Activated CD4-positive, alpha-beta memory T cell treated with anti-CD3 and anti-CD28 coated beads for 36 hours (primary cell): ENCODE data around the gene FBXL13. TPM values are rescaled to one million over a fixed set of nuclear protein-coding genes. Genes with fewer than 3 reads are reported as not detected.
"Not testable (repeated sequence)": the region's sequence is repeated elsewhere in the genome, so short reads cannot be mapped to it uniquely, and the experiment has no call there.

ENCODE experiments used
- CTCF ChIA-PET: fragments of 350-600 bp; sonication (Branson Sonifier 250); formaldehyde crosslinking; loops from one replicate; lab custom pipeline; 2021; ENCODE audit warnings: antibody characterized with exemption, inconsistent platforms; lab: Charles Lee
- POLR2A ChIA-PET: fragments of 350-600 bp; sonication (Branson Sonifier 250); formaldehyde crosslinking; loops from one replicate; lab custom pipeline; 2021; ENCODE audit warnings: antibody characterized with exemption; lab: Charles Lee
- DNase-seq: peaks from one replicate; pipeline ENCODE4 v3.0.0-alpha.2; 2020
- H3K27ac Mint-ChIP-seq: one replicate; pipeline ENCODE4 v1.8.0; 2021; ENCODE audit warnings: mixed read lengths
- H3K27me3 Mint-ChIP-seq: one replicate; pipeline ENCODE4 v1.8.0; 2021; ENCODE audit warnings: mixed read lengths
- H3K36me3 Mint-ChIP-seq: one replicate; pipeline ENCODE4 v1.8.0; 2021; ENCODE audit warnings: mixed read lengths
- H3K4me1 Mint-ChIP-seq: one replicate; pipeline ENCODE4 v1.8.0; 2021; ENCODE audit warnings: low read depth, mixed read lengths
- H3K4me3 Mint-ChIP-seq: one replicate; pipeline ENCODE4 v1.8.0; 2021; ENCODE audit warnings: mild to moderate bottlenecking, mixed read lengths
- H3K9me3 Mint-ChIP-seq: one replicate; pipeline ENCODE4 v1.8.0; 2021; ENCODE audit warnings: mixed read lengths
- intact Hi-C: fragments of 100-400 bp; cut with micrococcal nuclease; formaldehyde crosslinking; loops from one replicate; pipeline ENCODE4 v1.15.1; 2023
- total RNA-seq, 2 experiments: library from RNA; stranded (reverse); gene quantifications; one replicate each; pipeline ENCODE4 v1.2.3, GENCODE V29; 2021

The FBXL13 gene
- total RNA-seq, 2 experiments from 2014 or later = 0.45 to 0.63 TPM

DNA sequence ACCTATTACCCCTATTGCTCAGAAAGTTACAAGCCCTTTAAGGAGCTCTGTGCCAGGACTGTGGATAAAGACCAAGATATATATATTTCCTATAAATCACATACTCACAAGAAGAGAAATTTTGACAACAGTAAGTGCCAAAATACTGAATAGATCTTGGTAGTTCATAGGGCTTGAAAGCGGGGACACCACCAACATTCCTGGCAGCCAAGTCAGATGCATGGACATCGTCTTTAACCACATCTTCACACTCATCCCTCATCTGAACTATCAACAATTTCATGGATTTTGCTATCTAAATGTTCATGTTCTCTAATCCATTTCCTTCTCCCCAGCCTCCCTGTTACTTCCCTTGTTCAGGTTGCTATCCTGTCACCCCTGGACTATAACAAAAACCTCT is 229.2 kb downstream of the FBXL13 start:
- DNase-seq = no peak
- CTCF ChIA-PET = no interaction called here

DNA sequence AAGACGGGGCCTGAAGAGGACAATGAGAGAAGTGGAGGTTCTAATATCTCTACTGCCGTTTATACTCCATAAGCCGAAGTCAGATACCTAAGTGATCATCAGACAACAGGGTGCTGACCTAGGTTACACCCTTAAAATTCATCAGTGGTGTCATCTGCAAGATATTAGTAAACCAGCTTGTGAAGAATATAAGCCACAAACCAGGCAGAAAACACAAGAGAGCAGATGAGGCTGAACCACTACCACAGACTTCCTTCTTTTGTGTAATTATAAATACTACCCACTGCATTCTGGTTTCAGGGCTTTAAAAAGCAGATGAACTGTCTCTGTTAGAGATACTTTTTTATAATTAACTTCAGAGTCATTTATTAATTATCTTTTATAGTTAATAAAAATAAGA is 230.7 kb downstream of the FBXL13 start:
- Mint-ChIP-seq H3K4me1 (no peaks in the 10 kb centered on the region), H3K9me3 (no peaks in the 10 kb centered on the region), H3K27me3 (no peaks in the 10 kb centered on the region), H3K27ac (no peak overlapping the region), H3K36me3 (peaks cover 5% of the 10 kb centered on the region), H3K4me3 (no peak overlapping the region)
- DNase-seq = no peak
- ChIA-PET POLR2A (no interaction called here), CTCF (no interaction called here)
- intact Hi-C loops = no loop called here

More for the DNA sequence above, 229.2 kb downstream of the FBXL13 start:
- H3K4me1 Mint-ChIP-seq = no peaks in the 10 kb centered on the region
- POLR2A ChIA-PET = no interaction called here
- intact Hi-C loops = no loop called here
- H3K27me3 Mint-ChIP-seq = no peaks in the 10 kb centered on the region
- no peak overlapping the region for H3K27ac Mint-ChIP-seq
- peaks cover 6% of the 10 kb centered on the region for H3K36me3 Mint-ChIP-seq
- no peak overlapping the region for H3K4me3 Mint-ChIP-seq
- H3K9me3 Mint-ChIP-seq = no peaks in the 10 kb centered on the region

DNA sequence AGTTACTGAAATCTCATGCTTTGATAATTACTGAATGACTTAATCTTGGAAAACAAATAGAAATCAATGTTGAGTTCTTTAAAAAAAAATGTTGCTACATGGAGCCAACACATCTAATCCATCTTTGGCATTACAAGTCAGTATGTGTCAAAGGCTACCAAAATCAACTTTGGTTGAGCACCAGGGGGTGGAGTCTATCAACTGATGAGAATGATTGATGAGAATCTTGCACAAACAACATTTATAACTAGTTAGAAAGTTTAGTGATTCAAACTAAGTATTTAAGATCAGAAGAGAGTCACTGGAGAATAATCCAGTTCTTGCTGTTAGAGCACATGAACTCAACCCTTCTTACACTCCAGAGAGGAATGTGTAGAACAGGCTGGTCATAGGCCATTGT is 232.3 kb downstream of the FBXL13 start:
- Mint-ChIP-seq H3K9me3 (no peaks in the 10 kb centered on the region), H3K27ac (no peak overlapping the region), H3K36me3 (peaks cover 9% of the 10 kb centered on the region), H3K4me3 (no peak overlapping the region), H3K27me3 (no peaks in the 10 kb centered on the region), H3K4me1 (no peaks in the 10 kb centered on the region)
- ChIA-PET POLR2A (no interaction called here), CTCF (no interaction called here)
- no peak for DNase-seq
- intact Hi-C loops = no loop called here

DNA sequence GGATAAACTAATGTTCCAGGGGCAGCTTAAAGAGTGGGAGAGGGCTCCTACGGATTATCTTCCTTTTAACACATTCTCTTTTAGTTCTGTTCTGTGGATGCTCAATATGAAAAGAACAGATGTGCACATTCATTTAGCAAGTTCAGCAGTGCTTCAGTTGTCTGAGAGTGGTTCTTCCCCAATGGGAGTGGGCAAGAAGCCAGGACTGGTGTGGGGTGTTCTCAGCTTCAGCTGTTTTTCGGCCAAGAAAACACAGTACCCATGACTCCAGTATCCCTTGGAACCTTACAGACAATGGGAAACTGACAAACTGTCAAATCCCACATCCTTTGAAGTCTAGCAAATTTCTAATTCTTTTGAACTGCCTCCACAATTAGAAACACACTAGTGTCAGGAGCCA is 233.3 kb downstream of the FBXL13 start:
- no peaks in the 10 kb centered on the region for H3K27me3 Mint-ChIP-seq
- no peak overlapping the region for H3K4me3 Mint-ChIP-seq
- POLR2A ChIA-PET = no interaction called here

DNA sequence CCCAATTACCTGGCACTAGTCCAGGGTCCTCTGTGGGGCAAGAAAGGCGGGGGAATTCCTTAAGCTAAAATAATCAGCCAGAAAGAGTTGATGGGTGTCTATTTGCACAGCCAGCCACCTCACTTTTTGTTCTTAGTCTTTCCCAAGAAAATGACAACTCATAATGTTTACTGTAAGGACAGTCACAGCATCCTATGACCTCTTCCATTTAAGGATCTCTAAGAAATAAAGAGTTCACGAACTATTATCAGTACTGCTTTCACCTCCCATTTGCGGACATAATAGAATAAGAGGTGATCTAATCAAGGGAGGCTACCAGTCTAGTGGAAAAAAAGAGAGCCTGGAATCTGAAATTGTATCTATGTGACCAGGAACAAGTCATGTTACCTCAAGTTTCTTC is 234.2 kb downstream of the FBXL13 start:
- ChIA-PET CTCF (interaction anchor here (0.6 kb wide), 1 partner anchor 94 kb away, joined by 3 read pairs; no protein-coding TSS in a partner anchor), POLR2A (no interaction called here)
- H3K4me1 Mint-ChIP-seq = no peaks in the 10 kb centered on the region

More for the DNA sequence above, 233.3 kb downstream of the FBXL13 start:
- H3K4me1 Mint-ChIP-seq = no peaks in the 10 kb centered on the region
- H3K36me3 Mint-ChIP-seq = peaks cover 13% of the 10 kb centered on the region
- CTCF ChIA-PET = no interaction called here
- no peak overlapping the region for H3K27ac Mint-ChIP-seq
- DNase-seq = no peak
- no peaks in the 10 kb centered on the region for H3K9me3 Mint-ChIP-seq
- intact Hi-C loops = no loop called here

DNA sequence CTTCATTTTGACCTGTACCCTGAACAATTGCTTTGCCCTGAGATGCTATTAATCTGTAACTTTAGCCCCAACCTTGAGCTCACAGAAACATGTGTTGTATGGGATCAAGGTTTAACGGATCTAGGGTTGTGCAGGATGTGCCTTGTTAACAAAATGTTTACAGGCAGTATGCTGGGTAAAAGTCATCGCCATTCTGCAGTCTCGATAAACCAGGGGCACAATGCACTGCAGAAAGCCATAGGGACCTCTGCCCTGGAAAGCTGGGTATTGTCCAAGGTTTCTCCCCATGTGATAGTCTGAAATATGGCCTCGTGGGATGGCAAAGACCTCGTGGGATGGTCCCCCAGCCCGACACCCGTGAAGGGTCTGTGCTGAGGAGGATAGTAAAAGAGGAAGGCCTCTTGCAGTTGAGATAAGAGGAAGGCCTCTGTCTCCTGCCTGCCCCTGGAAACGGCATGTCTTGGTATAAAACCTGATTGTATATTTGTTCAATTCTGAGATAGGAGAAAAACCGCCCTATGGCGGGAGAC is 236.0 kb downstream of the FBXL13 start:
- H3K4me1 Mint-ChIP-seq, POLR2A ChIA-PET, H3K27ac Mint-ChIP-seq, H3K4me3 Mint-ChIP-seq, intact Hi-C loops, H3K9me3 Mint-ChIP-seq, CTCF ChIA-PET, DNase-seq, H3K27me3 Mint-ChIP-seq: not testable (repeated sequence)
- H3K36me3 Mint-ChIP-seq = peaks cover 16% of the 10 kb centered on the region

More for the DNA sequence above, 234.2 kb downstream of the FBXL13 start:
- Mint-ChIP-seq H3K36me3 (peaks cover 13% of the 10 kb centered on the region), H3K9me3 (no peaks in the 10 kb centered on the region), H3K4me3 (no peak overlapping the region), H3K27ac (no peak overlapping the region), H3K27me3 (no peaks in the 10 kb centered on the region)
- intact Hi-C loops = no loop called here
- no peak for DNase-seq

DNA sequence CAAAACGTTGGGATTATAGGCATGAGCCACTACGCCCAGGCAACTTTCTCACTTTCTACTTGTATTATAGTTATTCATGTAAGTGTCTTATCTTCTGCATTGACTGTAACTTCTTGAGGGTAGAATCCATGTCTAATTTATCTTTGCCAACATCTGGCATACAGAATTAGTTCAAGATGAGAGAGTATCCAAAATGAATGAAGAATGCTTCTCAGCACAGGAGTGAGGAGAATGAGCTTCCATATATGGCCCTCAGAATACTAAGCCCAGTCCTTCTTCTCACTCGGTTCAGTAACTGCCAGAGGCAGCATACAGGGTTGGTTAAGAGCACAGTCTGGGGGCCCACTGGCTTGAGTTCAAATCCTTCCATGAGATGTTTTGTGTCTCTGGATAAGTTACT is 236.8 kb downstream of the FBXL13 start:
- ChIA-PET CTCF (no interaction called here), POLR2A (no interaction called here)
- Mint-ChIP-seq H3K27ac (no peak overlapping the region), H3K4me1 (peaks cover 7% of the 10 kb centered on the region), H3K9me3 (no peaks in the 10 kb centered on the region), H3K4me3 (no peak overlapping the region), H3K27me3 (no peaks in the 10 kb centered on the region), H3K36me3 (peaks cover 16% of the 10 kb centered on the region)
- no peak for DNase-seq
- intact Hi-C loops = no loop called here

DNA sequence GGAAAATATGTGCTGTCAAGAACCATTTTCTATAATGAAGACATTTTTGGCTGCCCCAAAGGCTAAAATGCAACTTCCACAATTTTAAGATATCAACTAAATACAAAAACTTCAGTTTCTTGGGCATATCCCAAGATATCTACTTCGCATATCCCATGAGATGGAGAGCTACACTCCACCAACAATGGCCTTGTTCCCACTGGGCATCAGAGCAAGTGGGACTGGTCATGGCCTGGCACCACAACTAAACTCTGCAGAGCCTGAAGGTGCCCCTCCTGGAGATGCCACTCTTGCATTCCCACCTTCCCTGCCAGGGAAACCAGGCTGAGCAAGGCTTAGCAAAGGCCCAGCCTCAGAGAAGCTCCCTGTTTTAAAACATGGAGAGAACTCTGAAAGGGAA is 237.6 kb downstream of the FBXL13 start:
- no peaks in the 10 kb centered on the region for H3K9me3 Mint-ChIP-seq
- intact Hi-C loops = no loop called here
- CTCF ChIA-PET = no interaction called here
- H3K36me3 Mint-ChIP-seq = peaks cover 12% of the 10 kb centered on the region
- POLR2A ChIA-PET = no interaction called here
- DNase-seq = no peak
- no peaks in the 10 kb centered on the region for H3K27me3 Mint-ChIP-seq
- no peak overlapping the region for H3K4me3 Mint-ChIP-seq
- peaks cover 7% of the 10 kb centered on the region for H3K4me1 Mint-ChIP-seq
- no peak overlapping the region for H3K27ac Mint-ChIP-seq

DNA sequence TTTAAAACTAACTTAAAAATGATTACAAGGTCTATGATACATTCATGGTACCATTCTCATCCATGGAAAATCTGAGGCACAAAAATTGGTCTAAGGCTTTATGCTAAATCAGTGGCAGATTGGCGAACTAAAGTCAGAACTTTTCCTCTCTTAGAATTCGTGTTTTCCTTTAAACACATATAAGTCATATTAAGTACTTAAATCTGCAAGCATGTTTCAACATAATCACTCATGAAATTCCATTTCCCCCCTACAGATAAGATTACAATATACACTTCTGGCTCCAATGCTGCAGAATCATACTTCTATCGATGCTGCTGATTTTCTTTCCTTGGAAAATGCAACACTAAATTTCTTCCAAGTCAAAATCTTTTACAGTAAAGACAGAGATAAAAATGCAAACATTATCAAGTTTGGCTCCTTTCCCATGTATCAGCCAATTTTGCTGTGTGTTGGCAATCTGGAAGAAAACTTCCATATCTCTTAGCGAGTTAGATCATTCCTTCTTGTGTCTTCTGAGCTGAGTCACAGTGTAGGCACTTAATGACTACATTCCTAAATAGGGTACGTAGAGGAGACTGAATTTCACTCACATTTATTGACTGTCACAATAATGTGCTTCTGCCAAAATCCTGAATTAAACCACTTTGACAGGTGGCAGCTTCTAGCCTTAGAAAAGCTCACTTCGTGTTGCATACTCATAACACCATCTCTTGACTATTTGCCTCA is 238.2 kb downstream of the FBXL13 start:
- H3K36me3 Mint-ChIP-seq = peaks cover 11% of the 10 kb centered on the region
- intact Hi-C loops = no loop called here
- no peaks in the 10 kb centered on the region for H3K9me3 Mint-ChIP-seq
- H3K27ac Mint-ChIP-seq = no peak overlapping the region
- no peak for DNase-seq
- POLR2A ChIA-PET = no interaction called here
- H3K27me3 Mint-ChIP-seq = no peaks in the 10 kb centered on the region
- peaks cover 7% of the 10 kb centered on the region for H3K4me1 Mint-ChIP-seq
- no peak overlapping the region for H3K4me3 Mint-ChIP-seq
- CTCF ChIA-PET = interaction anchor here (0.9 kb wide), 1 partner anchor 25 kb away, joined by 3 read pairs; no protein-coding TSS in a partner anchor

DNA sequence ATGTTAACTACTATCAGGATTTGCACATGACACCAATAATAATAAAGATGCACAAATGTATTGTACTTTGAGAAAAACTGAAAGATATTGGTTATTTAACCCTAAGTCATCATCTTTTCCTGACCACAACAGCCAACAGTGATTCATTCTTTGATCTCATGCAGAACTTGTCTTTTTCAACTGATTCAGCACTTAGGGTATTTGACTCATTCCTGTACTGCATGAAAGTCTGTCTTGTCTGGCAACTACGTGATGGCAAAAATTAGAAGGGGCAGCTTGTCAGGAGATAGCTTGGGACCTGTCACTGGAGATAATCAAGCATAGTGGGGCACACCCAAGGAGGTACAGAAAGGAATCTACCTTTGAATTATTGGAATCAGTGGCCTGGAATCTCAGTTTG is 239.6 kb downstream of the FBXL13 start:
- POLR2A ChIA-PET = interaction anchor here (0.5 to 0.7 kb wide), 2 partner anchors 21 to 226 kb away, joined by 3 to 5 read pairs; no protein-coding TSS in a partner anchor
- H3K27me3 Mint-ChIP-seq = no peaks in the 10 kb centered on the region
- intact Hi-C loops = loop anchor here (1.0 kb wide), 2 partner anchors 21 to 40 kb away; no protein-coding TSS in a partner anchor

DNA sequence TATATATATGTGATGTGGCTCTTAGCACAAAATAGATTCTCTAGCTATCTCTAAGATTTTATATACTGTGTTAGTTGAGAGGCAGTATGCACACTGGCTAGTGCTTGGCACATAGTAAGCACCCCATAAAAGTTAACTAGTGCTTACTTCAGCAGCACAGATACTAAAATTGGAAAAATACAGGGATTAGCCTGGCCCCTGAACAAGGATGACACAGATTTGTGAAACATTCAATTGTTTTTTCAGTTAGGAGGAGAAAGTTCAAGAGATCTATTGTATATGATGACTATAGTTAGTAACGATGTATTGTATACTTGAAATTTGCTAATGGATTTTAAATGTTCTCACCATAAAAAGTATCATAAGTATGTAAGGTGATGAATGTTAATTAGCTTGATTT is 240.1 kb downstream of the FBXL13 start:
- Mint-ChIP-seq H3K27me3 (no peaks in the 10 kb centered on the region), H3K9me3 (no peaks in the 10 kb centered on the region), H3K27ac (no peak overlapping the region), H3K36me3 (peaks cover 11% of the 10 kb centered on the region), H3K4me1 (peaks cover 7% of the 10 kb centered on the region), H3K4me3 (no peak overlapping the region)
- POLR2A ChIA-PET = interaction anchor here (0.5 to 0.7 kb wide), 2 partner anchors 20 to 226 kb away, joined by 3 to 5 read pairs; no protein-coding TSS in a partner anchor
- intact Hi-C loops = no loop called here
- no peak for DNase-seq
- CTCF ChIA-PET = no interaction called here

More for the DNA sequence above, 239.6 kb downstream of the FBXL13 start:
- DNase-seq = peak; percentile 49
- no peaks in the 10 kb centered on the region for H3K9me3 Mint-ChIP-seq
- peaks cover 11% of the 10 kb centered on the region for H3K36me3 Mint-ChIP-seq
- CTCF ChIA-PET = no interaction called here
- H3K27ac Mint-ChIP-seq = peak overlapping the region; percentile 52
- no peak overlapping the region for H3K4me3 Mint-ChIP-seq
- H3K4me1 Mint-ChIP-seq = peaks cover 7% of the 10 kb centered on the region

DNA sequence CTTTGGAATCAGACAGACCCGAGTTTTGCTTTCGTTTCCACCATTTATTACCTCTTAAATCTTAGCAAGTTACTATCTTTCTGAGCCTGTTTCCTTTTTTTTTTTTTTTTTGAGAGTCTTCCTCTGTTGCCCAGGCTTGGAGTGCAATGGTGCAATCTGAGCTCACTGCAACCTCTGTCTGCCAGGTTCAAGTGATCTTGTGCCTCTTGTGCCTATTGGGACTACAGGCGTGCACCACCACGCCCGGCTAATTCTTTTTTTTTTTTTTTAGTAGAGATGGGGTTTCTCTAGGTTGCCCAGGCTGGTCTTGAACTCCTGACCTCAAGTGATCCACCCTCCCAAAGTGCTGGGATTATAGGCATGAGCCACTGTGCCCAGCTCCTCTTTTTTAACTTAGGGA is 241.3 kb downstream of the FBXL13 start:
- no peak overlapping the region for H3K27ac Mint-ChIP-seq
- H3K4me1 Mint-ChIP-seq = peaks cover 7% of the 10 kb centered on the region
- ChIA-PET CTCF (interaction anchor here (0.6 kb wide), 1 partner anchor 1423 kb away, joined by 3 read pairs; no protein-coding TSS in a partner anchor), POLR2A (interaction anchor here (1.8 kb wide), 1 partner anchor 13 kb away, joined by 5 read pairs; no protein-coding TSS in a partner anchor)
- no peak for DNase-seq
- H3K4me3 Mint-ChIP-seq = no peak overlapping the region
- no peaks in the 10 kb centered on the region for H3K9me3 Mint-ChIP-seq
- H3K36me3 Mint-ChIP-seq = peaks cover 17% of the 10 kb centered on the region
- no peaks in the 10 kb centered on the region for H3K27me3 Mint-ChIP-seq
- intact Hi-C loops = no loop called here
